Hepatocyte (in vitro differentiated cells): ENCODE data around the gene CCR7. TPM values are rescaled to one million over a fixed set of nuclear protein-coding genes. Genes with fewer than 3 reads are reported as not detected.

ENCODE experiments used
- DNase-seq: peaks from one replicate; pipeline ENCODE4 v3.0.0-alpha.2; 2016; ENCODE audit warnings: low spot score
- H2AFZ ChIP-seq: fragments of 200-600 bp; sonication (generic); 2 replicates; pipeline ENCODE4 v1.6.0; 2016; ENCODE audit warnings: antibody characterized with exemption, mild to moderate bottlenecking
- H3K27ac ChIP-seq: fragments of 200-600 bp; sonication (generic); 2 replicates; pipeline ENCODE4 v1.5.1; 2016; ENCODE audit warnings: mild to moderate bottlenecking
- H3K27me3 ChIP-seq: fragments of 200-600 bp; sonication (generic); 2 replicates; pipeline ENCODE4 v1.6.1; 2016
- H3K36me3 ChIP-seq: fragments of 200-600 bp; sonication (generic); replicated peaks from 2 replicates; pipeline ENCODE4 v1.5.1; 2016; ENCODE audit warnings: low read depth; ENCODE audit not compliant: insufficient read depth
- H3K4me1 ChIP-seq: fragments of 200-600 bp; sonication (generic); 2 replicates; pipeline ENCODE4 v1.5.1; 2016; ENCODE audit warnings: mild to moderate bottlenecking, moderate library complexity; ENCODE audit not compliant: insufficient read depth
- H3K4me2 ChIP-seq: fragments of 200-600 bp; sonication (generic); 2 replicates; pipeline ENCODE4 v1.6.0; 2016
- H3K4me3 ChIP-seq: fragments of 200-600 bp; sonication (generic); 2 replicates; pipeline ENCODE4 v1.5.1; 2016; ENCODE audit warnings: mild to moderate bottlenecking
- H3K79me2 ChIP-seq: fragments of 200-600 bp; sonication (generic); 2 replicates; pipeline ENCODE4 v1.6.0; 2017; ENCODE audit warnings: mild to moderate bottlenecking
- H3K9me2 ChIP-seq: fragments of 200-600 bp; sonication (generic); replicated peaks from 2 replicates; pipeline ENCODE4 v1.6.0; 2017; ENCODE audit warnings: mild to moderate bottlenecking; ENCODE audit not compliant: insufficient read depth
- H3K9me3 ChIP-seq: fragments of 200-600 bp; sonication (generic); 2 replicates; pipeline ENCODE4 v1.5.1; 2016; ENCODE audit warnings: low read depth, mild to moderate bottlenecking
- H4K20me1 ChIP-seq: fragments of 200-600 bp; sonication (generic); 2 replicates; pipeline ENCODE4 v1.6.0; 2016; ENCODE audit warnings: mild to moderate bottlenecking; ENCODE audit not compliant: insufficient read depth, poor library complexity, severe bottlenecking
- EZH2 ChIP-seq: fragments of 200-600 bp; sonication (generic); IDR thresholded peaks from 2 replicates; pipeline ENCODE4 v1.6.1; 2016; ENCODE audit warnings: antibody characterized with exemption, mild to moderate bottlenecking, borderline replicate concordance
- EZH2phosphoT487 ChIP-seq: fragments of 200-600 bp; sonication (generic); IDR thresholded peaks from one replicate; pipeline ENCODE4 v1.6.1; 2018; ENCODE audit warnings: antibody characterized with exemption, mild to moderate bottlenecking, low read depth, moderate library complexity; ENCODE audit not compliant: unreplicated experiment, severe bottlenecking
- WGBS: methylation state at CpG from one replicate; pipeline ENCODE4 v1.1.6; 2016; ENCODE audit warnings: low lambda C conversion rate; ENCODE audit errors: missing lambda C conversion rate; 5-methylcytosine and 5-hydroxymethylcytosine counted together
- polyA plus RNA-seq: library from polyadenylated mRNA; unstranded; fragments of >200 nt; fragmentation: Nextera tagmentation; extraction: Ambion mirVana; gene quantifications from 2 replicates; pipeline ENCODE4 v1.2.1, GENCODE V29; 2016
- total RNA-seq: library from RNA; depleted of rRNA; stranded (reverse); fragments of >200 nt; gene quantifications from 2 replicates; pipeline ENCODE4 v1.2.3, GENCODE V29; 2014
- TF ChIP-seq, protein P1 (sequence below): fragments of 200-600 bp; sonication (generic); IDR thresholded peaks from 2 replicates; pipeline ENCODE4 v1.5.1; 2016; ENCODE audit warnings: antibody characterized with exemption, mild to moderate bottlenecking; ENCODE audit not compliant: poor library complexity

The CCR7 gene
- total and polyA plus RNA-seq, 2 experiments from 2014 or later: 2.8 to 4.1 TPM

GRCh38 chr17:40516581-40517285, 48.5 kb downstream of the CCR7 start:
- Histone ChIP-seq H3K27ac (no peak overlapping the region), H3K4me1 (no peaks in the 10 kb centered on the region), H3K27me3 (no peaks in the 10 kb centered on the region), H3K4me2 (no peak overlapping the region), H3K9me2 (no peaks in the 10 kb centered on the region), H3K36me3 (no peaks in the 10 kb centered on the region), H3K79me2 (no peaks in the 10 kb centered on the region), H3K4me3 (no peak overlapping the region), H2AFZ (no peak overlapping the region), H3K9me3 (no peaks in the 10 kb centered on the region), H4K20me1 (no peaks in the 10 kb centered on the region)
- TF ChIP-seq, protein P1, sequence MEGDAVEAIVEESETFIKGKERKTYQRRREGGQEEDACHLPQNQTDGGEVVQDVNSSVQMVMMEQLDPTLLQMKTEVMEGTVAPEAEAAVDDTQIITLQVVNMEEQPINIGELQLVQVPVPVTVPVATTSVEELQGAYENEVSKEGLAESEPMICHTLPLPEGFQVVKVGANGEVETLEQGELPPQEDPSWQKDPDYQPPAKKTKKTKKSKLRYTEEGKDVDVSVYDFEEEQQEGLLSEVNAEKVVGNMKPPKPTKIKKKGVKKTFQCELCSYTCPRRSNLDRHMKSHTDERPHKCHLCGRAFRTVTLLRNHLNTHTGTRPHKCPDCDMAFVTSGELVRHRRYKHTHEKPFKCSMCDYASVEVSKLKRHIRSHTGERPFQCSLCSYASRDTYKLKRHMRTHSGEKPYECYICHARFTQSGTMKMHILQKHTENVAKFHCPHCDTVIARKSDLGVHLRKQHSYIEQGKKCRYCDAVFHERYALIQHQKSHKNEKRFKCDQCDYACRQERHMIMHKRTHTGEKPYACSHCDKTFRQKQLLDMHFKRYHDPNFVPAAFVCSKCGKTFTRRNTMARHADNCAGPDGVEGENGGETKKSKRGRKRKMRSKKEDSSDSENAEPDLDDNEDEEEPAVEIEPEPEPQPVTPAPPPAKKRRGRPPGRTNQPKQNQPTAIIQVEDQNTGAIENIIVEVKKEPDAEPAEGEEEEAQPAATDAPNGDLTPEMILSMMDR: no peak
- TF ChIP-seq EZH2 (no peak), EZH2phosphoT487 (no peak)
- no peak for DNase-seq
- 55% methylated on average over 3 of the region's 3 CpGs for WGBS

DNA sequence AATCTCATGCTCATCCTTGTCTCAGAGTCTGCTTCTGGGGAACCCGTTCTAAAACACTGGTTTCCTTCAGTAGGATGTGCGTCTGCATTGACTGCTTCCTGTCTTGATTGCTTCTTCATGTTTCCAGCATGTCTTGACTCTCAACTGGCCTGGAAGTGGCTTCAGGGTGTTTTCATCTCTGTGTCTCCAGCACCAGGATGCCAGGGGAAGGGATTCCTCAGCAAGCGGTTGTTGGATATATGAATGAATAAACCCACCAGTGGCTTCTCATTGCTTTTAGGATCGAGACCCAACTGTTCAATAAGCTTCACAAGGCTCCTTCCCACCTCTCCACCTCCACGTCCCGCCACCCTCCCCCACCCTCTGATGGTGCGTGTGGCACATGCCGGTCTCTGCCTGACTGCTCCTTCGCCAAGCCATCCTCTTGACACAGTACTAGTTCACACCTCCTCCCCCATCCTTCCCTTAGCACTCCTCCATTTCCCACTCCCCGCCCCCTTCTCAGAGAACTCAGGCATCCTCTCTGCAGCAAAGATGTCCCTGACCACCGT, 49.7 kb downstream of the CCR7 start:
- Histone ChIP-seq H2AFZ (no peak overlapping the region), H3K27ac (no peak overlapping the region), H4K20me1 (no peaks in the 10 kb centered on the region), H3K9me3 (no peaks in the 10 kb centered on the region), H3K4me3 (no peak overlapping the region), H3K9me2 (no peaks in the 10 kb centered on the region), H3K36me3 (no peaks in the 10 kb centered on the region), H3K4me2 (no peak overlapping the region), H3K27me3 (no peaks in the 10 kb centered on the region), H3K79me2 (no peaks in the 10 kb centered on the region), H3K4me1 (no peaks in the 10 kb centered on the region)
- TF ChIP-seq EZH2: no peak
- TF ChIP-seq, protein P1: no peak
- TF ChIP-seq EZH2phosphoT487: no peak
- DNase-seq: no peak
- 72% methylated on average over 8 of the region's 11 CpGs for WGBS

GRCh38 chr17:40515011-40515410, 50.3 kb downstream of the CCR7 start:
- Histone ChIP-seq H3K4me3 (no peak overlapping the region), H3K9me2 (no peaks in the 10 kb centered on the region), H4K20me1 (no peaks in the 10 kb centered on the region), H3K9me3 (no peaks in the 10 kb centered on the region), H3K27me3 (no peaks in the 10 kb centered on the region), H3K4me2 (no peak overlapping the region), H3K36me3 (no peaks in the 10 kb centered on the region), H3K27ac (no peak overlapping the region), H2AFZ (no peak overlapping the region), H3K4me1 (no peaks in the 10 kb centered on the region), H3K79me2 (no peaks in the 10 kb centered on the region)
- TF ChIP-seq EZH2phosphoT487 (no peak), EZH2 (no peak)
- TF ChIP-seq, protein P1: no peak
- no peak for DNase-seq
- 86% methylated on average over 4 of the region's 4 CpGs for WGBS
